H9 (cell line): ENCODE measurements around the gene LPCAT1. TPM values are rescaled to one million over a fixed set of nuclear protein-coding genes. Genes with fewer than 3 reads are reported as not detected.

Source experiments
- DNase-seq: peaks from one replicate; pipeline ENCODE4 v3.0.0-alpha.2; 2017
- H2AFZ ChIP-seq: one replicate; pipeline ENCODE4 v1.6.1; 2013; ENCODE audit warnings: mild to moderate bottlenecking, low read length, control low read depth, moderate library complexity
- H2AK5ac ChIP-seq: 2 replicates; pipeline ENCODE4 v1.6.1; 2013; ENCODE audit warnings: low read length, control low read depth, mixed read lengths; ENCODE audit not compliant: insufficient read length
- H2BK120ac ChIP-seq: one replicate; pipeline ENCODE4 v1.6.1; 2013; ENCODE audit warnings: low read depth, mild to moderate bottlenecking, low read length, control low read depth, inconsistent platforms; ENCODE audit not compliant: poor library complexity, severe bottlenecking
- H2BK12ac ChIP-seq: 2 replicates; pipeline ENCODE4 v1.6.1; 2013; ENCODE audit warnings: low read length, control low read depth, mixed read lengths, low read depth; ENCODE audit not compliant: insufficient read length
- H2BK15ac ChIP-seq: 2 replicates; pipeline ENCODE4 v1.6.1; 2013; ENCODE audit warnings: low read depth, low read length, control low read depth
- H2BK20ac ChIP-seq: one replicate; pipeline ENCODE4 v1.6.1; 2013; ENCODE audit warnings: low read depth, mild to moderate bottlenecking, low read length, control low read depth, inconsistent platforms; ENCODE audit not compliant: poor library complexity, severe bottlenecking
- H2BK5ac ChIP-seq: 2 replicates; pipeline ENCODE4 v1.6.1; 2013; ENCODE audit warnings: low read length, control low read depth, mixed read lengths; ENCODE audit not compliant: insufficient read length
- H3K14ac ChIP-seq: 2 replicates; pipeline ENCODE4 v1.6.1; 2013; ENCODE audit warnings: low read length, control low read depth; ENCODE audit not compliant: insufficient read depth
- H3K18ac ChIP-seq: 2 replicates; pipeline ENCODE4 v1.6.1; 2013; ENCODE audit warnings: low read depth, mild to moderate bottlenecking, mixed read lengths, low read length, control low read depth; ENCODE audit not compliant: insufficient read length
- H3K23ac ChIP-seq: 2 replicates; pipeline ENCODE4 v1.6.1; 2013; ENCODE audit warnings: low read length, control low read depth, mixed read lengths, low read depth; ENCODE audit not compliant: insufficient read length
- H3K23me2 ChIP-seq: 2 replicates; pipeline ENCODE4 v1.6.1; 2013; ENCODE audit warnings: low read depth, mild to moderate bottlenecking, mixed read lengths, low read length, control low read depth; ENCODE audit not compliant: insufficient read length, poor library complexity, severe bottlenecking
- H3K27ac ChIP-seq: 2 replicates; pipeline ENCODE4 v1.5.1; 2013; ENCODE audit warnings: low read length, control low read depth, mixed read lengths, low read depth; ENCODE audit not compliant: insufficient read length
- H3K27me3 ChIP-seq: 2 replicates; pipeline ENCODE4 v1.6.1; 2013; ENCODE audit warnings: low read length, control low read depth, inconsistent platforms; ENCODE audit not compliant: insufficient read depth
- H3K4ac ChIP-seq: 2 replicates; pipeline ENCODE4 v1.6.1; 2013; ENCODE audit warnings: low read depth, mild to moderate bottlenecking, control low read depth, inconsistent platforms, low read length, moderate library complexity
- H3K4me1 ChIP-seq: 2 replicates; pipeline ENCODE4 v1.6.1; 2013; ENCODE audit warnings: low read length, control low read depth, inconsistent platforms; ENCODE audit not compliant: insufficient read depth
- H3K4me2 ChIP-seq: 2 replicates; pipeline ENCODE4 v1.6.1; 2013; ENCODE audit warnings: low read length, control low read depth, mixed read lengths; ENCODE audit not compliant: insufficient read length, insufficient read depth
- H3K56ac ChIP-seq: 2 replicates; pipeline ENCODE4 v1.6.1; 2013; ENCODE audit warnings: low read depth, mild to moderate bottlenecking, mixed read lengths, low read length, control low read depth; ENCODE audit not compliant: insufficient read length
- H3K79me1 ChIP-seq: 2 replicates; pipeline ENCODE4 v1.6.1; 2013; ENCODE audit warnings: low read depth, mild to moderate bottlenecking, moderate library complexity, low read length, control low read depth, inconsistent platforms; ENCODE audit not compliant: insufficient read depth, poor library complexity, severe bottlenecking
- H3K79me2 ChIP-seq: 2 replicates; pipeline ENCODE4 v1.6.1; 2013; ENCODE audit warnings: low read length, control low read depth, inconsistent platforms; ENCODE audit not compliant: insufficient read depth
- H3K9ac ChIP-seq: 2 replicates; pipeline ENCODE4 v1.6.1; 2013; ENCODE audit warnings: low read length, control low read depth, mixed read lengths; ENCODE audit not compliant: insufficient read length; ENCODE audit errors: extremely low read depth
- H3K9me3 ChIP-seq: one replicate; pipeline ENCODE4 v1.6.1; 2013; ENCODE audit warnings: low read depth, low read length, inconsistent platforms; ENCODE audit not compliant: control insufficient read depth
- H3T11ph ChIP-seq: one replicate; pipeline ENCODE4 v1.6.1; 2013; ENCODE audit warnings: mild to moderate bottlenecking, low read length, control low read depth, inconsistent platforms
- H4K20me1 ChIP-seq: one replicate; pipeline ENCODE4 v1.6.1; 2013; ENCODE audit not compliant: control insufficient read depth, insufficient read length, insufficient read depth
- H4K5ac ChIP-seq: 2 replicates; pipeline ENCODE4 v1.6.1; 2013; ENCODE audit warnings: low read depth, mild to moderate bottlenecking, mixed read lengths, low read length, control low read depth; ENCODE audit not compliant: insufficient read length
- H4K8ac ChIP-seq: replicated peaks from 2 replicates; pipeline ENCODE4 v1.6.1; 2013; ENCODE audit warnings: low read length, control low read depth, mixed read lengths, low read depth; ENCODE audit not compliant: insufficient read length
- H4K91ac ChIP-seq: 2 replicates; pipeline ENCODE4 v1.6.1; 2013; ENCODE audit warnings: low read depth, mild to moderate bottlenecking, moderate library complexity, mixed read lengths, low read length, control low read depth; ENCODE audit not compliant: insufficient read length
- H3K27ac Mint-ChIP-seq, 3 experiments: 2 replicates in 2 of 3; 3 replicates in 1 of 3; pipeline ENCODE4 v1.8.0; 2020 to 2021; ENCODE audit warnings: mixed read lengths in 3 of 3, mild to moderate bottlenecking in 1 of 3, moderate library complexity in 1 of 3
- H3K27me3 Mint-ChIP-seq: 2 replicates; pipeline ENCODE4 v1.8.0; 2021; ENCODE audit warnings: low read depth, mild to moderate bottlenecking, moderate library complexity, mixed read lengths
- H3K36me3 Mint-ChIP-seq, 3 experiments: 2 replicates in 2 of 3; 3 replicates in 1 of 3; pipeline ENCODE4 v1.8.0; 2020 to 2021; ENCODE audit warnings: low read depth in 3 of 3, mixed read lengths in 3 of 3; ENCODE audit not compliant: insufficient read depth in 1 of 3
- H3K4me1 Mint-ChIP-seq, 2 experiments: 2 replicates each; pipeline ENCODE4 v1.8.0; 2020; ENCODE audit warnings: mixed read lengths in 2 of 2
- H3K4me3 Mint-ChIP-seq, 2 experiments: 2 replicates in 1 of 2; 3 replicates in 1 of 2; pipeline ENCODE4 v1.8.0; 2020 to 2021; ENCODE audit warnings: mild to moderate bottlenecking in 2 of 2, mixed read lengths in 2 of 2, moderate library complexity in 1 of 2
- H3K9me3 Mint-ChIP-seq, 2 experiments: 2 replicates in 1 of 2; 3 replicates in 1 of 2; pipeline ENCODE4 v1.8.0; 2020; ENCODE audit warnings: mild to moderate bottlenecking in 2 of 2, mixed read lengths in 2 of 2, moderate library complexity in 1 of 2
- WGBS: extraction: QIAGEN DNeasy Blood & Tissue Kit; methylation state at CpG from one replicate; pipeline ENCODE4 v1.1.7; 2013; ENCODE audit warnings: missing lambda C conversion rate, low lambda C conversion rate, mixed read lengths; ENCODE audit not compliant: insufficient read length; ENCODE audit errors: extremely low coverage; 5-methylcytosine and 5-hydroxymethylcytosine counted together
- total RNA-seq: library from RNA; stranded (reverse); gene quantifications from 2 replicates; pipeline ENCODE4 v1.2.1, GENCODE V29; 2021
- TF ChIP-seq, protein P1 (sequence below): fragments of 200-600 bp; sonication (generic); conservative IDR thresholded peaks from 3 replicates; pipeline ENCODE4 v1.8.0; 2021; ENCODE audit warnings: antibody characterized with exemption, mild to moderate bottlenecking

Gene LPCAT1
- total RNA-seq, 1 experiment from 2014 or later = 231 TPM

- no peaks in the 10 kb centered on the region for H3K9me3 ChIP-seq
- H4K91ac ChIP-seq = no peak overlapping the region
- no peak overlapping the region for H3K4ac ChIP-seq
- no peak overlapping the region for H2BK120ac ChIP-seq
- no peak overlapping the region for H2AK5ac ChIP-seq
- H4K20me1 ChIP-seq = no peaks in the 10 kb centered on the region
- no peak overlapping the region for H4K8ac ChIP-seq
- H3K4me1 ChIP-seq = no peaks in the 10 kb centered on the region
- no peaks in the 10 kb centered on the region for H3K23me2 ChIP-seq
- Mint-ChIP-seq H3K4me1 (peaks cover 4 to 6% of the 10 kb centered on the region in 2 experiments; a peak in 2 of 4 replicates), H3K36me3 (no peaks in the 10 kb centered on the region), H3K27me3 (peaks cover 15% of the 10 kb centered on the region), H3K27ac (peak overlapping the region in 1 of 3 experiments; percentile 71; a peak in 1 of 7 replicates), H3K9me3 (peaks cover 0 to 2% of the 10 kb centered on the region in 2 experiments; a peak in 2 of 5 replicates), H3K4me3 (no peak overlapping the region)
- H2AFZ ChIP-seq = no peak overlapping the region
- H3K23ac ChIP-seq = no peak overlapping the region
- no peaks in the 10 kb centered on the region for H3K27me3 ChIP-seq
- no peak overlapping the region for H3K14ac ChIP-seq
- WGBS = no CpG with 5 or more reads among the region's 16 CpGs
- no peak overlapping the region for H3K56ac ChIP-seq
- no peak overlapping the region for H3K4me2 ChIP-seq
- H3K18ac ChIP-seq = no peak overlapping the region
- H2BK12ac ChIP-seq = no peak overlapping the region
- no peak overlapping the region for H2BK20ac ChIP-seq
- H3K79me2 ChIP-seq = no peaks in the 10 kb centered on the region
- H3T11ph ChIP-seq = no peak overlapping the region
- H4K5ac ChIP-seq = no peak overlapping the region
- DNase-seq = no peak
- TF ChIP-seq, protein P1, sequence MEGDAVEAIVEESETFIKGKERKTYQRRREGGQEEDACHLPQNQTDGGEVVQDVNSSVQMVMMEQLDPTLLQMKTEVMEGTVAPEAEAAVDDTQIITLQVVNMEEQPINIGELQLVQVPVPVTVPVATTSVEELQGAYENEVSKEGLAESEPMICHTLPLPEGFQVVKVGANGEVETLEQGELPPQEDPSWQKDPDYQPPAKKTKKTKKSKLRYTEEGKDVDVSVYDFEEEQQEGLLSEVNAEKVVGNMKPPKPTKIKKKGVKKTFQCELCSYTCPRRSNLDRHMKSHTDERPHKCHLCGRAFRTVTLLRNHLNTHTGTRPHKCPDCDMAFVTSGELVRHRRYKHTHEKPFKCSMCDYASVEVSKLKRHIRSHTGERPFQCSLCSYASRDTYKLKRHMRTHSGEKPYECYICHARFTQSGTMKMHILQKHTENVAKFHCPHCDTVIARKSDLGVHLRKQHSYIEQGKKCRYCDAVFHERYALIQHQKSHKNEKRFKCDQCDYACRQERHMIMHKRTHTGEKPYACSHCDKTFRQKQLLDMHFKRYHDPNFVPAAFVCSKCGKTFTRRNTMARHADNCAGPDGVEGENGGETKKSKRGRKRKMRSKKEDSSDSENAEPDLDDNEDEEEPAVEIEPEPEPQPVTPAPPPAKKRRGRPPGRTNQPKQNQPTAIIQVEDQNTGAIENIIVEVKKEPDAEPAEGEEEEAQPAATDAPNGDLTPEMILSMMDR = no peak
- no peak overlapping the region for H3K27ac ChIP-seq
- no peak overlapping the region for H2BK5ac ChIP-seq
- no peaks in the 10 kb centered on the region for H3K79me1 ChIP-seq
- H2BK15ac ChIP-seq = no peak overlapping the region
- H3K9ac ChIP-seq = no peak overlapping the region
These were observed 25.8 kb upstream of the LPCAT1 start for GRCh38 chr5:1549475-1550030.
